Neural cell (in vitro differentiated cells): ENCODE measurements around the gene FPGS. TPM values are rescaled to one million over a fixed set of nuclear protein-coding genes. Genes with fewer than 3 reads are reported as not detected.

Experiments used
- H2AFZ ChIP-seq: fragments of 200-600, 300-800 bp; sonication (generic), shearing (Covaris generic); 2 replicates; pipeline ENCODE4 v1.6.0; 2014; ENCODE audit warnings: low read depth, mild to moderate bottlenecking, antibody characterized with exemption, low read length, moderate library complexity
- H3F3A ChIP-seq: fragments of 200-600 bp; shearing (Covaris generic); 2 replicates; pipeline ENCODE4 v1.6.1; 2016; ENCODE audit warnings: mild to moderate bottlenecking, moderate library complexity, mixed read lengths, antibody characterized with exemption, low read length; ENCODE audit not compliant: insufficient read depth, poor library complexity, severe bottlenecking
- H3K27ac ChIP-seq: fragments of 200-600, 300-800 bp; sonication (generic), shearing (Covaris generic); 2 replicates; pipeline ENCODE4 v1.5.1; 2014; ENCODE audit warnings: mild to moderate bottlenecking, low read length, moderate library complexity
- H3K27me3 ChIP-seq: fragments of 300-800, 200-600 bp; sonication (generic), shearing (Covaris generic); 2 replicates; pipeline ENCODE4 v1.6.0; 2014; ENCODE audit warnings: mild to moderate bottlenecking, low read depth, low read length, moderate library complexity; ENCODE audit not compliant: insufficient read depth
- H3K36me3 ChIP-seq: fragments of 300-800, 200-600 bp; sonication (generic), shearing (Covaris generic); 2 replicates; pipeline ENCODE4 v1.5.1; 2014; ENCODE audit warnings: mild to moderate bottlenecking, antibody characterized with exemption, low read length, moderate library complexity; ENCODE audit not compliant: insufficient read depth
- H3K4me2 ChIP-seq: fragments of 300-800, 200-600 bp; sonication (generic), shearing (Covaris generic); 2 replicates; pipeline ENCODE4 v1.6.0; 2014; ENCODE audit warnings: mild to moderate bottlenecking, low read length
- H3K4me3 ChIP-seq: fragments of 300-800, 200-600 bp; sonication (generic), shearing (Covaris generic); 2 replicates; pipeline ENCODE4 v1.5.1; 2014; ENCODE audit warnings: mild to moderate bottlenecking, low read length, moderate library complexity
- H3K79me2 ChIP-seq: fragments of 200-600 bp; shearing (Covaris generic); replicated peaks from 2 replicates; pipeline ENCODE4 v1.6.0; 2014; ENCODE audit warnings: mild to moderate bottlenecking, low read length, moderate library complexity; ENCODE audit not compliant: insufficient read depth
- H3K9ac ChIP-seq: fragments of 300-800, 200-600 bp; sonication (generic), shearing (Covaris generic); 2 replicates; pipeline ENCODE4 v1.6.1; 2016; ENCODE audit warnings: mild to moderate bottlenecking, low read length, mixed read lengths
- H3K9me2 ChIP-seq: fragments of 200-600 bp; shearing (Covaris generic); 2 replicates; pipeline ENCODE4 v1.6.1; 2016; ENCODE audit warnings: mild to moderate bottlenecking, low read length, mixed read lengths; ENCODE audit not compliant: insufficient read depth
- H3K9me3 ChIP-seq: fragments of 200-600, 300-800 bp; sonication (generic), shearing (Covaris generic); 2 replicates; pipeline ENCODE4 v1.6.1; 2016; ENCODE audit warnings: mild to moderate bottlenecking, mixed run types, low read length, moderate library complexity, mixed read lengths
- H4K20me1 ChIP-seq: fragments of 200-600 bp; shearing (Covaris generic); 2 replicates; pipeline ENCODE4 v1.6.1; 2016; ENCODE audit warnings: mild to moderate bottlenecking, mixed run types; ENCODE audit not compliant: insufficient read depth
- CTCF ChIP-seq: fragments of 450-650 bp; IDR thresholded peaks from 2 replicates; pipeline ENCODE4 v1.5.1; 2014; ENCODE audit warnings: antibody characterized with exemption, mild to moderate bottlenecking, moderate library complexity; ENCODE audit not compliant: poor library complexity, severe bottlenecking
- EP300 ChIP-seq: fragments of 450-650 bp; conservative IDR thresholded peaks from 2 replicates; pipeline ENCODE4 v1.6.1; 2014; ENCODE audit warnings: antibody characterized with exemption, mild to moderate bottlenecking, moderate library complexity; ENCODE audit not compliant: poor library complexity, severe bottlenecking
- EZH2 ChIP-seq: fragments of 200-600, 300-800 bp; shearing (Covaris generic), sonication (generic); IDR thresholded peaks from 2 replicates; pipeline ENCODE4 v1.6.1; 2014; ENCODE audit warnings: antibody characterized with exemption, low read length, borderline replicate concordance, mild to moderate bottlenecking; ENCODE audit not compliant: insufficient read depth, poor library complexity, severe bottlenecking
- MXI1 ChIP-seq: fragments of 450-650 bp; conservative IDR thresholded peaks from 2 replicates; pipeline ENCODE4 v1.6.1; 2014; ENCODE audit warnings: antibody characterized with exemption, mild to moderate bottlenecking; ENCODE audit not compliant: poor library complexity, severe bottlenecking
- POLR2AphosphoS5 ChIP-seq: IDR thresholded peaks from 2 replicates; pipeline ENCODE4 v1.6.1; 2012
- RAD21 ChIP-seq: fragments of 450-650 bp; conservative IDR thresholded peaks from 2 replicates; pipeline ENCODE4 v1.6.1; 2014; ENCODE audit warnings: antibody characterized with exemption, mild to moderate bottlenecking, moderate library complexity
- SMC3 ChIP-seq: fragments of 450-650 bp; conservative IDR thresholded peaks from 2 replicates; pipeline ENCODE4 v1.6.1; 2014; ENCODE audit warnings: antibody characterized with exemption, mild to moderate bottlenecking, moderate library complexity; ENCODE audit not compliant: poor library complexity
- TAF1 ChIP-seq: IDR thresholded peaks from 2 replicates; pipeline ENCODE4 v1.6.1; 2012; ENCODE audit warnings: low read depth
- polyA plus RNA-seq: library from polyadenylated mRNA; depleted of rRNA; stranded (reverse); fragments of >200 nt; gene quantifications from 2 replicates; pipeline ENCODE4 v1.2.3, GENCODE V29; 2014
- TF ChIP-seq, protein P1 (sequence below): IDR thresholded peaks from 2 replicates; pipeline ENCODE4 v1.6.1; 2012; ENCODE audit warnings: borderline replicate concordance

Gene FPGS
- polyA plus RNA-seq, 1 donor from 2014 or later: 38.4 TPM

GRCh38 chr9:127789179-127789578 is 13.5 kb upstream of the FPGS start:
- Histone ChIP-seq H4K20me1 (peaks cover 3% of the 10 kb centered on the region), H3K4me3 (no peak overlapping the region), H3F3A (no peaks in the 10 kb centered on the region), H3K9me2 (no peaks in the 10 kb centered on the region), H3K9me3 (no peaks in the 10 kb centered on the region), H3K27ac (no peak overlapping the region), H3K36me3 (peaks cover 7% of the 10 kb centered on the region), H3K79me2 (peaks cover 11% of the 10 kb centered on the region), H3K9ac (no peak overlapping the region), H3K27me3 (no peaks in the 10 kb centered on the region), H3K4me2 (no peak overlapping the region), H2AFZ (no peak overlapping the region)
- TF ChIP-seq, protein P1, sequence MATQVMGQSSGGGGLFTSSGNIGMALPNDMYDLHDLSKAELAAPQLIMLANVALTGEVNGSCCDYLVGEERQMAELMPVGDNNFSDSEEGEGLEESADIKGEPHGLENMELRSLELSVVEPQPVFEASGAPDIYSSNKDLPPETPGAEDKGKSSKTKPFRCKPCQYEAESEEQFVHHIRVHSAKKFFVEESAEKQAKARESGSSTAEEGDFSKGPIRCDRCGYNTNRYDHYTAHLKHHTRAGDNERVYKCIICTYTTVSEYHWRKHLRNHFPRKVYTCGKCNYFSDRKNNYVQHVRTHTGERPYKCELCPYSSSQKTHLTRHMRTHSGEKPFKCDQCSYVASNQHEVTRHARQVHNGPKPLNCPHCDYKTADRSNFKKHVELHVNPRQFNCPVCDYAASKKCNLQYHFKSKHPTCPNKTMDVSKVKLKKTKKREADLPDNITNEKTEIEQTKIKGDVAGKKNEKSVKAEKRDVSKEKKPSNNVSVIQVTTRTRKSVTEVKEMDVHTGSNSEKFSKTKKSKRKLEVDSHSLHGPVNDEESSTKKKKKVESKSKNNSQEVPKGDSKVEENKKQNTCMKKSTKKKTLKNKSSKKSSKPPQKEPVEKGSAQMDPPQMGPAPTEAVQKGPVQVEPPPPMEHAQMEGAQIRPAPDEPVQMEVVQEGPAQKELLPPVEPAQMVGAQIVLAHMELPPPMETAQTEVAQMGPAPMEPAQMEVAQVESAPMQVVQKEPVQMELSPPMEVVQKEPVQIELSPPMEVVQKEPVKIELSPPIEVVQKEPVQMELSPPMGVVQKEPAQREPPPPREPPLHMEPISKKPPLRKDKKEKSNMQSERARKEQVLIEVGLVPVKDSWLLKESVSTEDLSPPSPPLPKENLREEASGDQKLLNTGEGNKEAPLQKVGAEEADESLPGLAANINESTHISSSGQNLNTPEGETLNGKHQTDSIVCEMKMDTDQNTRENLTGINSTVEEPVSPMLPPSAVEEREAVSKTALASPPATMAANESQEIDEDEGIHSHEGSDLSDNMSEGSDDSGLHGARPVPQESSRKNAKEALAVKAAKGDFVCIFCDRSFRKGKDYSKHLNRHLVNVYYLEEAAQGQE: no peak
- TF ChIP-seq POLR2AphosphoS5 (no peak), TAF1 (no peak), EZH2 (no peak), CTCF (no peak), MXI1 (no peak), EP300 (no peak), SMC3 (no peak), RAD21 (no peak)

- H3K9me2 ChIP-seq: no peaks in the 10 kb centered on the region
- no peak overlapping the region for H3K4me2 ChIP-seq
- peaks cover 7% of the 10 kb centered on the region for H3K36me3 ChIP-seq
- H3K27me3 ChIP-seq: no peaks in the 10 kb centered on the region
- peaks cover 3% of the 10 kb centered on the region for H4K20me1 ChIP-seq
- no peak for TF ChIP-seq TAF1
- no peak for TF ChIP-seq SMC3
- TF ChIP-seq RAD21: no peak
- TF ChIP-seq EP300: no peak
- TF ChIP-seq CTCF: no peak
- H3F3A ChIP-seq: no peaks in the 10 kb centered on the region
- no peak overlapping the region for H2AFZ ChIP-seq
- no peak overlapping the region for H3K4me3 ChIP-seq
- H3K9me3 ChIP-seq: no peaks in the 10 kb centered on the region
- H3K79me2 ChIP-seq: peaks cover 11% of the 10 kb centered on the region
- H3K27ac ChIP-seq: no peak overlapping the region
- H3K9ac ChIP-seq: no peak overlapping the region
Measured at GRCh38 chr9:127790094-127790855, 12.4 kb upstream of the FPGS start.
